HepG2 (cell line): ENCODE data around the gene PEPD. TPM values are rescaled to one million over a fixed set of nuclear protein-coding genes. Genes with fewer than 3 reads are reported as not detected.

Experiments used
- ARNT2 ChIP-seq: sonication (generic); formaldehyde crosslinking; IDR thresholded peaks from 2 replicates; pipeline ENCODE4 v1.8.0; 2022; ENCODE audit warnings: mild to moderate bottlenecking, low read depth, missing genetic modification reagents, moderate library complexity
- BRF2 ChIP-seq: sonication (generic); formaldehyde crosslinking; IDR thresholded peaks from 2 replicates; pipeline ENCODE4 v1.8.1; 2022; ENCODE audit warnings: mild to moderate bottlenecking, missing genetic modification reagents
- MIER3 ChIP-seq: IDR thresholded peaks from 2 replicates; pipeline ENCODE4 v1.6.1; 2016; ENCODE audit warnings: missing compliant biosample characterization, borderline replicate concordance
- MLX ChIP-seq: IDR thresholded peaks from 2 replicates; pipeline ENCODE4 v1.6.1; 2016
- NFAT5 ChIP-seq: sonication (generic); formaldehyde crosslinking; IDR thresholded peaks from 2 replicates; pipeline ENCODE4 v1.4.0; 2020; ENCODE audit warnings: missing genetic modification reagents
- NFE2L1 ChIP-seq: sonication (generic); formaldehyde crosslinking; IDR thresholded peaks from 2 replicates; pipeline ENCODE4 v1.4.0; 2020; ENCODE audit warnings: missing genetic modification reagents, mild to moderate bottlenecking, borderline replicate concordance
- PAF1 ChIP-seq: IDR thresholded peaks from 2 replicates; pipeline ENCODE4 v1.6.1; 2016; ENCODE audit warnings: missing genetic modification reagents, missing compliant biosample characterization
- YEATS4 ChIP-seq: sonication (generic); formaldehyde crosslinking; IDR thresholded peaks from 2 replicates; pipeline ENCODE4 v1.4.0; 2020; ENCODE audit warnings: missing genetic modification reagents, borderline replicate concordance
- ZHX2 ChIP-seq, 2 experiments: sonication (generic) in 1 of 2; formaldehyde crosslinking in 1 of 2; IDR thresholded peaks; 2 replicates each; pipeline versions ENCODE4 v1.6.1 to v1.9.0; 2014 to 2022; ENCODE audit warnings: antibody characterized with exemption in 1 of 2, borderline replicate concordance in 1 of 2, inconsistent platforms in 1 of 2, low read depth in 1 of 2, missing genetic modification reagents in 1 of 2
- ZNF501 ChIP-seq: sonication (generic); formaldehyde crosslinking; IDR thresholded peaks from 2 replicates; pipeline ENCODE4 v1.5.1; 2020; ENCODE audit warnings: mild to moderate bottlenecking, moderate library complexity, missing genetic modification reagents
- ZNF569 ChIP-seq: sonication (generic); formaldehyde crosslinking; IDR thresholded peaks from 2 replicates; pipeline ENCODE4 v1.5.0; 2020; ENCODE audit warnings: mild to moderate bottlenecking, missing genetic modification reagents, moderate library complexity, borderline replicate concordance
- ZNF792 ChIP-seq: IDR thresholded peaks from 2 replicates; pipeline ENCODE4 v1.6.1; 2016
- ZNF839 ChIP-seq: sonication (generic); formaldehyde crosslinking; IDR thresholded peaks from 2 replicates; pipeline ENCODE4 v1.4.0; 2020; ENCODE audit warnings: missing genetic modification reagents, mild to moderate bottlenecking, borderline replicate concordance
- ZSCAN29 ChIP-seq: sonication (generic); formaldehyde crosslinking; conservative IDR thresholded peaks from 2 replicates; pipeline ENCODE4 v1.4.0; 2020; ENCODE audit warnings: mild to moderate bottlenecking, missing genetic modification reagents
- polyA plus RNA-seq, 8 experiments: library from polyadenylated mRNA; depleted of rRNA in 3 of 8; stranded (reverse) in 7 of 8; unstranded in 1 of 8; fragments of >200 nt; fragmentation: Illumina TruSeq in 4 of 8; extraction: Trizol in 4 of 8; gene quantifications; 2 replicates each; pipeline versions ENCODE4 v1.2.1 to v1.2.3, GENCODE V29; 2011 to 2016; ENCODE audit warnings: low read depth in 4 of 8, missing spikeins in 1 of 8, mixed read lengths in 1 of 8; ENCODE audit not compliant: insufficient read depth in 1 of 8
- total RNA-seq, 5 experiments: library from RNA; depleted of rRNA; stranded (reverse); fragments of >200 nt; fragmentation: Illumina TruSeq; extraction: Trizol; gene quantifications; 2 replicates each; pipeline ENCODE4 v1.2.3, GENCODE V29; 2016; ENCODE audit warnings: low read depth in 1 of 5

The PEPD gene
- total and polyA plus RNA-seq, 2 of the 13 experiments (the other 11 are each of a cell fraction or from before 2014, with no cell fraction given) = 60.7 to 75.1 TPM

GRCh38 chr19:33373453-33374235, 147.9 kb downstream of the PEPD start, which contains the start of gene CEBPG (continued):
- TF ChIP-seq NFAT5 (CRISPR knock-in tag) = no peak
- TF ChIP-seq ZHX2 (IDR thresholded peaks at IDR 0.05; ENCODE audit: low read depth) = no peak
- peak; percentile 79; the same call in 1 of the 2 replicates for TF ChIP-seq ZHX2 (CRISPR knock-in tag; IDR thresholded peaks at IDR 0.05; ENCODE audit: borderline replicate concordance)
- TF ChIP-seq NFE2L1 (CRISPR knock-in tag) = no peak
- TF ChIP-seq ZNF792 = no peak
- TF ChIP-seq YEATS4 (CRISPR knock-in tag) = peak; percentile 93
- TF ChIP-seq ZNF839 (CRISPR knock-in tag) = no peak
- TF ChIP-seq ARNT2 = peak; percentile 85
- TF ChIP-seq ZNF569 (CRISPR knock-in tag) = no peak
- no peak for TF ChIP-seq ZNF501 (CRISPR knock-in tag)
- no peak for TF ChIP-seq PAF1 (CRISPR knock-in tag)
- TF ChIP-seq BRF2 (CRISPR knock-in tag) = no peak; the same call in 1 of the 2 replicates
- TF ChIP-seq MLX = no peak
- TF ChIP-seq ZSCAN29 (CRISPR knock-in tag) = no peak
- no peak for TF ChIP-seq MIER3 (CRISPR knock-in tag)
